SK-N-SH treated with all-trans-retinoic acid at 6 μM for 48 hours (cell line): ENCODE measurements around the gene GDF7.

ENCODE experiments used
- ATAC-seq: fragments of 200-7000 bp; cut with Tn5 transposase; 3 replicates; pipeline ENCODE4 v1.9.1; 2020; ENCODE audit warnings: mild to moderate bottlenecking, moderate library complexity
- ARNTL ChIP-seq: fragments of 450-650 bp; formaldehyde crosslinking; IDR thresholded peaks from 2 replicates; pipeline ENCODE4 v1.5.0; 2020; ENCODE audit warnings: low read depth, mild to moderate bottlenecking, moderate library complexity, borderline replicate concordance
- BACH2 ChIP-seq: fragments of 250-450 bp; sonication (Bioruptor Pico); IDR thresholded peaks from 2 replicates; pipeline ENCODE4 v1.9.0; 2021; ENCODE audit warnings: mild to moderate bottlenecking, borderline replicate concordance
- CSDC2 ChIP-seq: fragments of 250-450 bp; sonication (Bioruptor Pico); IDR thresholded peaks from 2 replicates; pipeline ENCODE4 v1.5.0; 2020; ENCODE audit warnings: mild to moderate bottlenecking, moderate library complexity
- ESRRG ChIP-seq: fragments of 250-450 bp; sonication (Bioruptor Pico); IDR thresholded peaks from 2 replicates; pipeline ENCODE4 v1.6.1; 2021; ENCODE audit warnings: mild to moderate bottlenecking
- GLIS3 ChIP-seq: fragments of 250-450 bp; sonication (Bioruptor Pico); IDR thresholded peaks from 2 replicates; pipeline ENCODE4 v1.5.0; 2020; ENCODE audit warnings: mild to moderate bottlenecking, moderate library complexity
- ISL1 ChIP-seq: fragments of 250-450 bp; sonication (Bioruptor Pico); IDR thresholded peaks from 2 replicates; pipeline ENCODE4 v2.1.2; 2022; ENCODE audit warnings: mild to moderate bottlenecking, moderate library complexity
- POU6F1 ChIP-seq: fragments of 250-450 bp; sonication (Bioruptor Pico); IDR thresholded peaks from 2 replicates; pipeline ENCODE4 v1.8.0; 2021; ENCODE audit warnings: low read depth, mild to moderate bottlenecking, moderate library complexity, borderline replicate concordance
- PPARA ChIP-seq: fragments of 250-450 bp; sonication (Bioruptor Pico); IDR thresholded peaks from 2 replicates; pipeline ENCODE4 v1.5.0; 2020; ENCODE audit warnings: mild to moderate bottlenecking, borderline replicate concordance
- RARB ChIP-seq: fragments of 250-450 bp; sonication (Bioruptor Pico); IDR thresholded peaks from 2 replicates; pipeline ENCODE4 v1.8.0; 2021; ENCODE audit warnings: mild to moderate bottlenecking, moderate library complexity
- SNAI2 ChIP-seq: fragments of 250-450 bp; sonication (Bioruptor Pico); IDR thresholded peaks from 2 replicates; pipeline ENCODE4 v1.5.0; 2020; ENCODE audit warnings: mild to moderate bottlenecking, moderate library complexity
- TCF4 ChIP-seq: fragments of 250-450 bp; sonication (Bioruptor Pico); IDR thresholded peaks from 2 replicates; pipeline ENCODE4 v1.8.0; 2021; ENCODE audit warnings: mild to moderate bottlenecking, moderate library complexity, borderline replicate concordance
- TOX ChIP-seq: fragments of 250-450 bp; sonication (Bioruptor Pico); IDR thresholded peaks from 2 replicates; pipeline ENCODE4 v1.8.0; 2021; ENCODE audit warnings: mild to moderate bottlenecking, moderate library complexity, borderline replicate concordance
- ZFP30 ChIP-seq: fragments of 450-650 bp; formaldehyde crosslinking; IDR thresholded peaks from 2 replicates; pipeline ENCODE4 v1.5.0; 2022; ENCODE audit warnings: mild to moderate bottlenecking, moderate library complexity
- ZNF8 ChIP-seq: fragments of 450-650 bp; formaldehyde crosslinking; IDR thresholded peaks from 2 replicates; pipeline ENCODE4 v1.5.0; 2020; ENCODE audit warnings: mild to moderate bottlenecking, moderate library complexity
- TF ChIP-seq, protein P1 (sequence below): fragments of 250-450 bp; sonication (Bioruptor Pico); IDR thresholded peaks from 2 replicates; pipeline ENCODE4 v1.5.1; 2021; ENCODE audit warnings: mild to moderate bottlenecking, moderate library complexity
- TF ChIP-seq, protein P2 (sequence below): fragments of 250-450 bp; sonication (Bioruptor Pico); IDR thresholded peaks from 2 replicates; pipeline ENCODE4 v1.8.0; 2020; ENCODE audit warnings: mild to moderate bottlenecking, moderate library complexity, borderline replicate concordance
- TF ChIP-seq, protein P3 (sequence below): fragments of 250-450 bp; sonication (Bioruptor Pico); IDR thresholded peaks from 2 replicates; pipeline ENCODE4 v1.5.0; 2020; ENCODE audit warnings: mild to moderate bottlenecking, moderate library complexity
- TF ChIP-seq, protein P4 (sequence below): fragments of 250-450 bp; sonication (Bioruptor Pico); IDR thresholded peaks from 2 replicates; pipeline ENCODE4 v1.5.1; 2020; ENCODE audit warnings: low read depth, mild to moderate bottlenecking, moderate library complexity

The GDF7 gene

DNA sequence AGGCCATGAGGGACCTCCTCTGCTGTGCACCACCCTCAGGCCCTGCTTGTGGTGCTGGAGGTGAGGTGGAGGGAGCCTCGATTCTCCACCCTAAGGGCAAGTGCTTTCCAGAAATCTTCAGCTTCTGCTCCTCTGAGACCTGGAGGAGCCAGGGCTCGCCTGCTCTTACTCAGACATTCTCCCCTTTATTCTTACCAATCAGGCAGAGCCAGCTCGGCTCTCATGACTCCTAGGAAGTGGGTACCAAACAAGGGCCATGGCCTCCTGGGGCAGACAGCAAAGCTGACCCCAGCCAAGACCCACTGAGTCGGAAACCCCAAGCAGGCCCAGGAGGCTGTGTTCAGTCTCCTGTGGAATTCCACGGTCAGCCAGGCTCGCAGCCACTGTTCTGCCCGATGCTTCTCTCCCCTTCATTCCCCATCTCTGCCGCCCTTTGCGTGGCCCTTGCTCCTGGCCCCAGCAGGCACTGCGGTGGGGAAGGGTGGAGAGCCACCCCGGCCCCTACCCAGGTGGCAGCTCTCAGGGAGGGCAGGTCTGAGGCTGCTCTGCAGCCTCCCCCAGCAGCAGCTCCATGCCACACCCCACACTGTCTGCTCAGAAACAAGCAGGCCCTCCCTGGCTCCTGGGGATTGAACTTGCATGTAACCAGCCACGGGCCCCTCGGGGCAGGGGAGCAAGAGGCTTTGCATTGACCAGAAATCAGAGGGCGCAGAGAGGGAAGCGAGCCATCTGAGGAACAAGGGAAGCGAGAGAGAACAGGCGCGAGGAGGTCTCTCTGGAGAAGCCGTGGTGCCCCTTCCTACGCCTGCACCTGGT lies 40.0 kb upstream of the GDF7 start:
- TF ChIP-seq TOX (CRISPR knock-in tag) (no peak), BACH2 (CRISPR knock-in tag) (no peak), ARNTL (CRISPR knock-in tag) (no peak), ZNF8 (no peak), ESRRG (no peak), CSDC2 (CRISPR knock-in tag) (no peak), POU6F1 (no peak), SNAI2 (CRISPR knock-in tag) (no peak)
- TF ChIP-seq, protein P1, sequence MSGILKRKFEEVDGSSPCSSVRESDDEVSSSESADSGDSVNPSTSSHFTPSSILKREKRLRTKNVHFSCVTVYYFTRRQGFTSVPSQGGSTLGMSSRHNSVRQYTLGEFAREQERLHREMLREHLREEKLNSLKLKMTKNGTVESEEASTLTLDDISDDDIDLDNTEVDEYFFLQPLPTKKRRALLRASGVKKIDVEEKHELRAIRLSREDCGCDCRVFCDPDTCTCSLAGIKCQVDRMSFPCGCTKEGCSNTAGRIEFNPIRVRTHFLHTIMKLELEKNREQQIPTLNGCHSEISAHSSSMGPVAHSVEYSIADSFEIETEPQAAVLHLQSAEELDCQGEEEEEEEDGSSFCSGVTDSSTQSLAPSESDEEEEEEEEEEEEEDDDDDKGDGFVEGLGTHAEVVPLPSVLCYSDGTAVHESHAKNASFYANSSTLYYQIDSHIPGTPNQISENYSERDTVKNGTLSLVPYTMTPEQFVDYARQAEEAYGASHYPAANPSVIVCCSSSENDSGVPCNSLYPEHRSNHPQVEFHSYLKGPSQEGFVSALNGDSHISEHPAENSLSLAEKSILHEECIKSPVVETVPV (CRISPR knock-in tag): no peak
- ATAC-seq: no peak

DNA sequence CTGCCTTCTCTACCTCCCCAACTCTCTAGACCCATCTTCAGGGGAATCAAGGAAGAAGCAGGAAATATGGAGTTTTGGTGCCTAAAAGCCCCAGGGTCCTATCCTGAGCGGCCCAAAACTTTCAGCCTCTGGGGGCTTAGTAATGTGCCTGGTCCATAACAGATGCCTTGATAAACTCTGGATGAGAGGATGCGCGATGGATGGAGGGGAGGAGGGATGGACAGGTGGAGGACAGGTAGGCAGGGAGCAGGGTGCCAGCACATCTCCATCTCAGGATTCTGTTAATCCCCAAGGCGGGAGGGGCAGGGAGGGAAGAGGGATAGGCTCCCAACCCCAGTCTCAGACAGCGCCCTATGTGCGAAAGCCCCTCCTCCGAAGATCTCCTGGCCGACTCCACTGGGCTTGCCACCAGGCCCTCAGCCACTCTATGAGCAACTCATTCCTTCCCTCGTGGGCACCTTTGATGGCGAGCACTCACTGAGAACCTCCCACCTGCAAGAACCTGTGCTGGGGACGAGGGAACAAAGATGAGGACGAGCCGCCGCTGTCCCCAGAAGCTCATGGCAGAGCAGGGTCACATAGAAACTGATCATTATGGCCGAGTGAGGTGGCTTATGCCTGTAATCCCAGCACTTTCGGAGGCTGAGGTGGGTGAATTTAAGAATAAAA lies 39.1 kb upstream of the GDF7 start:
- no peak for TF ChIP-seq BACH2 (CRISPR knock-in tag)
- no peak for TF ChIP-seq ZFP30 (CRISPR knock-in tag)
- no peak for TF ChIP-seq ZNF8
- TF ChIP-seq ARNTL (CRISPR knock-in tag): no peak
- no peak for TF ChIP-seq TOX (CRISPR knock-in tag)
- no peak for TF ChIP-seq ISL1 (CRISPR knock-in tag)
- TF ChIP-seq, protein P1 (CRISPR knock-in tag): no peak
- TF ChIP-seq, protein P2, sequence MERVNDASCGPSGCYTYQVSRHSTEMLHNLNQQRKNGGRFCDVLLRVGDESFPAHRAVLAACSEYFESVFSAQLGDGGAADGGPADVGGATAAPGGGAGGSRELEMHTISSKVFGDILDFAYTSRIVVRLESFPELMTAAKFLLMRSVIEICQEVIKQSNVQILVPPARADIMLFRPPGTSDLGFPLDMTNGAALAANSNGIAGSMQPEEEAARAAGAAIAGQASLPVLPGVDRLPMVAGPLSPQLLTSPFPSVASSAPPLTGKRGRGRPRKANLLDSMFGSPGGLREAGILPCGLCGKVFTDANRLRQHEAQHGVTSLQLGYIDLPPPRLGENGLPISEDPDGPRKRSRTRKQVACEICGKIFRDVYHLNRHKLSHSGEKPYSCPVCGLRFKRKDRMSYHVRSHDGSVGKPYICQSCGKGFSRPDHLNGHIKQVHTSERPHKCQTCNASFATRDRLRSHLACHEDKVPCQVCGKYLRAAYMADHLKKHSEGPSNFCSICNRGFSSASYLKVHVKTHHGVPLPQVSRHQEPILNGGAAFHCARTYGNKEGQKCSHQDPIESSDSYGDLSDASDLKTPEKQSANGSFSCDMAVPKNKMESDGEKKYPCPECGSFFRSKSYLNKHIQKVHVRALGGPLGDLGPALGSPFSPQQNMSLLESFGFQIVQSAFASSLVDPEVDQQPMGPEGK (CRISPR knock-in tag): no peak
- TF ChIP-seq, protein P3, sequence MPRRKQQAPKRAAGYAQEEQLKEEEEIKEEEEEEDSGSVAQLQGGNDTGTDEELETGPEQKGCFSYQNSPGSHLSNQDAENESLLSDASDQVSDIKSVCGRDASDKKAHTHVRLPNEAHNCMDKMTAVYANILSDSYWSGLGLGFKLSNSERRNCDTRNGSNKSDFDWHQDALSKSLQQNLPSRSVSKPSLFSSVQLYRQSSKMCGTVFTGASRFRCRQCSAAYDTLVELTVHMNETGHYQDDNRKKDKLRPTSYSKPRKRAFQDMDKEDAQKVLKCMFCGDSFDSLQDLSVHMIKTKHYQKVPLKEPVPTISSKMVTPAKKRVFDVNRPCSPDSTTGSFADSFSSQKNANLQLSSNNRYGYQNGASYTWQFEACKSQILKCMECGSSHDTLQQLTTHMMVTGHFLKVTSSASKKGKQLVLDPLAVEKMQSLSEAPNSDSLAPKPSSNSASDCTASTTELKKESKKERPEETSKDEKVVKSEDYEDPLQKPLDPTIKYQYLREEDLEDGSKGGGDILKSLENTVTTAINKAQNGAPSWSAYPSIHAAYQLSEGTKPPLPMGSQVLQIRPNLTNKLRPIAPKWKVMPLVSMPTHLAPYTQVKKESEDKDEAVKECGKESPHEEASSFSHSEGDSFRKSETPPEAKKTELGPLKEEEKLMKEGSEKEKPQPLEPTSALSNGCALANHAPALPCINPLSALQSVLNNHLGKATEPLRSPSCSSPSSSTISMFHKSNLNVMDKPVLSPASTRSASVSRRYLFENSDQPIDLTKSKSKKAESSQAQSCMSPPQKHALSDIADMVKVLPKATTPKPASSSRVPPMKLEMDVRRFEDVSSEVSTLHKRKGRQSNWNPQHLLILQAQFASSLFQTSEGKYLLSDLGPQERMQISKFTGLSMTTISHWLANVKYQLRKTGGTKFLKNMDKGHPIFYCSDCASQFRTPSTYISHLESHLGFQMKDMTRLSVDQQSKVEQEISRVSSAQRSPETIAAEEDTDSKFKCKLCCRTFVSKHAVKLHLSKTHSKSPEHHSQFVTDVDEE (CRISPR knock-in tag): no peak
- no peak for TF ChIP-seq PPARA (CRISPR knock-in tag)
- no peak for TF ChIP-seq CSDC2 (CRISPR knock-in tag)
- TF ChIP-seq, protein P4, sequence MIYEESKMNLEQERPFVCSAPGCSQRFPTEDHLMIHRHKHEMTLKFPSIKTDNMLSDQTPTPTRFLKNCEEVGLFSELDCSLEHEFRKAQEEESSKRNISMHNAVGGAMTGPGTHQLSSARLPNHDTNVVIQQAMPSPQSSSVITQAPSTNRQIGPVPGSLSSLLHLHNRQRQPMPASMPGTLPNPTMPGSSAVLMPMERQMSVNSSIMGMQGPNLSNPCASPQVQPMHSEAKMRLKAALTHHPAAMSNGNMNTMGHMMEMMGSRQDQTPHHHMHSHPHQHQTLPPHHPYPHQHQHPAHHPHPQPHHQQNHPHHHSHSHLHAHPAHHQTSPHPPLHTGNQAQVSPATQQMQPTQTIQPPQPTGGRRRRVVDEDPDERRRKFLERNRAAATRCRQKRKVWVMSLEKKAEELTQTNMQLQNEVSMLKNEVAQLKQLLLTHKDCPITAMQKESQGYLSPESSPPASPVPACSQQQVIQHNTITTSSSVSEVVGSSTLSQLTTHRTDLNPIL (CRISPR knock-in tag): no peak
- TF ChIP-seq RARB (CRISPR knock-in tag): no peak
- TF ChIP-seq TCF4: no peak
- no peak for TF ChIP-seq POU6F1
- no peak for TF ChIP-seq GLIS3
- no peak for ATAC-seq
